ENCODE data around the gene IL13. TPM values are rescaled to one million over a fixed set of nuclear protein-coding genes. Genes with fewer than 3 reads are reported as not detected.

IL13 gene
- polyA plus RNA-seq, 1 donor (not counting 4 experiments of a cell fraction or from before 2014, with no cell fraction given): not detected

- no peak overlapping the region for H3K4me3 ChIP-seq (ENCODE audit: control insufficient read depth in 2 of 3, extremely low read depth in 1 of 3, insufficient read depth in 2 of 3, low read depth in 1 of 3, low read length in 3 of 3)
- FAIRE-seq (no peak), DNase-seq (ENCODE audit: low read depth, low spot score) (no peak)
- no peaks in the 10 kb centered on the region for H3K4me1 ChIP-seq (ENCODE audit: control insufficient read depth, extremely low read depth, insufficient read depth, low read length)
- H3K27ac ChIP-seq (ENCODE audit: control insufficient read depth, insufficient read depth, low read length): no peak overlapping the region
- dilution Hi-C loops (cut with MboI; ENCODE audit: extremely low pct_ligation_motif_present, low sequenced_read_pairs): no loop called here
- no peak overlapping the region for H3K9ac ChIP-seq (ENCODE audit: control insufficient read depth, extremely low read depth, insufficient read depth, low read length)
- TF ChIP-seq, protein P1, sequence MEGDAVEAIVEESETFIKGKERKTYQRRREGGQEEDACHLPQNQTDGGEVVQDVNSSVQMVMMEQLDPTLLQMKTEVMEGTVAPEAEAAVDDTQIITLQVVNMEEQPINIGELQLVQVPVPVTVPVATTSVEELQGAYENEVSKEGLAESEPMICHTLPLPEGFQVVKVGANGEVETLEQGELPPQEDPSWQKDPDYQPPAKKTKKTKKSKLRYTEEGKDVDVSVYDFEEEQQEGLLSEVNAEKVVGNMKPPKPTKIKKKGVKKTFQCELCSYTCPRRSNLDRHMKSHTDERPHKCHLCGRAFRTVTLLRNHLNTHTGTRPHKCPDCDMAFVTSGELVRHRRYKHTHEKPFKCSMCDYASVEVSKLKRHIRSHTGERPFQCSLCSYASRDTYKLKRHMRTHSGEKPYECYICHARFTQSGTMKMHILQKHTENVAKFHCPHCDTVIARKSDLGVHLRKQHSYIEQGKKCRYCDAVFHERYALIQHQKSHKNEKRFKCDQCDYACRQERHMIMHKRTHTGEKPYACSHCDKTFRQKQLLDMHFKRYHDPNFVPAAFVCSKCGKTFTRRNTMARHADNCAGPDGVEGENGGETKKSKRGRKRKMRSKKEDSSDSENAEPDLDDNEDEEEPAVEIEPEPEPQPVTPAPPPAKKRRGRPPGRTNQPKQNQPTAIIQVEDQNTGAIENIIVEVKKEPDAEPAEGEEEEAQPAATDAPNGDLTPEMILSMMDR (optimal IDR thresholded peaks at IDR 0.05 in 1 of 3, IDR thresholded peaks at IDR 0.05 in 1 of 3, conservative IDR thresholded peaks at IDR 0.05 in 1 of 3; ENCODE audit: extremely low read depth in 1 of 3, insufficient read depth in 2 of 3, low read length in 3 of 3): no peak
- no peak for TF ChIP-seq EZH2 (IDR thresholded peaks at IDR 0.05; ENCODE audit: low read length)
- no peaks in the 10 kb centered on the region for H3K9me3 ChIP-seq (ENCODE audit: control insufficient read depth, low read depth, low read length)
- H3K9me1 ChIP-seq (ENCODE audit: control insufficient read depth, extremely low read depth, insufficient read depth, low read length): no peaks in the 10 kb centered on the region
- H3K36me3 ChIP-seq (ENCODE audit: control insufficient read depth in 2 of 2, extremely low read depth in 1 of 2, insufficient read depth in 2 of 2, low read length in 2 of 2): peaks cover 24 to 26% of the 10 kb centered on the region in 2 experiments
- no peaks in the 10 kb centered on the region for H3K79me2 ChIP-seq (ENCODE audit: control insufficient read depth, insufficient read depth, low read length)
- H3K4me2 ChIP-seq (ENCODE audit: control insufficient read depth, extremely low read depth, insufficient read depth, low read depth, low read length): no peak overlapping the region
- H4K20me1 ChIP-seq (ENCODE audit: control insufficient read depth, extremely low read depth, insufficient read depth, low read length): no peaks in the 10 kb centered on the region
- H3K27me3 ChIP-seq (ENCODE audit: control insufficient read depth, extremely low read depth, insufficient read depth, low read length): no peaks in the 10 kb centered on the region
- no peak overlapping the region for H2AFZ ChIP-seq (ENCODE audit: control insufficient read depth, low read length)
Measured at GRCh38 chr5:132640613-132641012, 17.4 kb upstream of the IL13 start.

GRCh38 chr5:132641241-132641723, 16.7 kb upstream of the IL13 start:
- H4K20me1 ChIP-seq (ENCODE audit: control insufficient read depth, extremely low read depth, insufficient read depth, low read length): no peaks in the 10 kb centered on the region
- no peak overlapping the region for H3K9ac ChIP-seq (ENCODE audit: control insufficient read depth, extremely low read depth, insufficient read depth, low read length)
- H3K9me3 ChIP-seq (ENCODE audit: control insufficient read depth, low read depth, low read length): no peaks in the 10 kb centered on the region
- FAIRE-seq (no peak), DNase-seq (ENCODE audit: low read depth, low spot score) (no peak)
- no peak overlapping the region for H2AFZ ChIP-seq (ENCODE audit: control insufficient read depth, low read length)
- no peak overlapping the region for H3K4me2 ChIP-seq (ENCODE audit: control insufficient read depth, extremely low read depth, insufficient read depth, low read depth, low read length)
- H3K27me3 ChIP-seq (ENCODE audit: control insufficient read depth, extremely low read depth, insufficient read depth, low read length): no peaks in the 10 kb centered on the region
- dilution Hi-C loops (cut with MboI; ENCODE audit: extremely low pct_ligation_motif_present, low sequenced_read_pairs): no loop called here
- H3K9me1 ChIP-seq (ENCODE audit: control insufficient read depth, extremely low read depth, insufficient read depth, low read length): no peaks in the 10 kb centered on the region
- H3K27ac ChIP-seq (ENCODE audit: control insufficient read depth, insufficient read depth, low read length): no peak overlapping the region
- TF ChIP-seq EZH2 (IDR thresholded peaks at IDR 0.05; ENCODE audit: low read length): no peak
- TF ChIP-seq, protein P1 (optimal IDR thresholded peaks at IDR 0.05 in 1 of 3, IDR thresholded peaks at IDR 0.05 in 1 of 3, conservative IDR thresholded peaks at IDR 0.05 in 1 of 3; ENCODE audit: extremely low read depth in 1 of 3, insufficient read depth in 2 of 3, low read length in 3 of 3): no peak
- no peak overlapping the region for H3K4me3 ChIP-seq (ENCODE audit: control insufficient read depth in 2 of 3, extremely low read depth in 1 of 3, insufficient read depth in 2 of 3, low read depth in 1 of 3, low read length in 3 of 3)
- no peaks in the 10 kb centered on the region for H3K79me2 ChIP-seq (ENCODE audit: control insufficient read depth, insufficient read depth, low read length)
- H3K36me3 ChIP-seq (ENCODE audit: control insufficient read depth in 2 of 2, extremely low read depth in 1 of 2, insufficient read depth in 2 of 2, low read length in 2 of 2): peaks cover 24 to 26% of the 10 kb centered on the region in 2 experiments
- H3K4me1 ChIP-seq (ENCODE audit: control insufficient read depth, extremely low read depth, insufficient read depth, low read length): no peaks in the 10 kb centered on the region

Measured in keratinocyte (primary cell).